ENCODE results near the gene ABTB1. TPM values are rescaled to one million over a fixed set of nuclear protein-coding genes. Genes with fewer than 3 reads are reported as not detected.
"Not testable (repeated sequence)": the region's sequence is repeated elsewhere in the genome, so short reads cannot be mapped to it uniquely, and the experiment has no call there.

Gene ABTB1
- polyA plus RNA-seq, 1 donor from 2014 or later, result 76.5 TPM

DNA sequence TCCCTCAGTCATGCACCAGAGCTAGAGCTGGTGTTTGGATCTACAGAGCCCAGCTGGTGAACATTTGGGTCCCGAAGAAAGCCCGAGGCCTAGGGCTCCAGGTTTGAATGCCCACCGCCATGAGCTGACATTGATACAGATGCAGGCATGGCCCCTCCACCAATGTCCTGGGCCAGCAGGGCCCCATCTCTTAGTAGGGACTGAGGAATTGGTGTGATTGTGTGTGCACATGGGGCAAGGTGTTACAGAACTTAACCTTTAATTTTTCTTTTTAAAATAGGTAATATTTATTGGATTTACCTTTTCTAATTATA is 32.8 kb upstream of the ABTB1 start:
- Mint-ChIP-seq H3K27ac (no peak overlapping the region), H3K36me3 (no peaks in the 10 kb centered on the region), H3K27me3 (no peaks in the 10 kb centered on the region), H3K9me3 (no peaks in the 10 kb centered on the region), H3K4me3 (no peak overlapping the region), H3K4me1 (peaks cover 0 to 3% (median 0%) of the 10 kb centered on the region in 3 donors)

- peaks cover 0 to 3% (median 0%) of the 10 kb centered on the region in 3 donors for H3K4me1 Mint-ChIP-seq
- peak overlapping the region in 1 of 3 donors; percentile 24 for H3K27ac Mint-ChIP-seq
- no peaks in the 10 kb centered on the region for H3K27me3 Mint-ChIP-seq
Measured at GRCh38 chr3:127644641-127645370, 27.9 kb upstream of the ABTB1 start.

GRCh38 chr3:127645371-127646015 is 27.3 kb upstream of the ABTB1 start:
- peaks cover 2% of the 10 kb centered on the region for H3K36me3 Mint-ChIP-seq
- H3K4me3 Mint-ChIP-seq, result no peak overlapping the region
- no peaks in the 10 kb centered on the region for H3K9me3 Mint-ChIP-seq
- peaks cover 0 to 3% (median 0%) of the 10 kb centered on the region in 3 donors for H3K4me1 Mint-ChIP-seq
- no peaks in the 10 kb centered on the region for H3K27me3 Mint-ChIP-seq
- H3K27ac Mint-ChIP-seq, result peak overlapping the region in 1 of 3 donors; percentile 24

More at GRCh38 chr3:127644641-127645370, 27.9 kb upstream of the ABTB1 start:
- Mint-ChIP-seq H3K36me3 (peaks cover 2% of the 10 kb centered on the region), H3K9me3 (no peaks in the 10 kb centered on the region), H3K4me3 (no peak overlapping the region)

DNA sequence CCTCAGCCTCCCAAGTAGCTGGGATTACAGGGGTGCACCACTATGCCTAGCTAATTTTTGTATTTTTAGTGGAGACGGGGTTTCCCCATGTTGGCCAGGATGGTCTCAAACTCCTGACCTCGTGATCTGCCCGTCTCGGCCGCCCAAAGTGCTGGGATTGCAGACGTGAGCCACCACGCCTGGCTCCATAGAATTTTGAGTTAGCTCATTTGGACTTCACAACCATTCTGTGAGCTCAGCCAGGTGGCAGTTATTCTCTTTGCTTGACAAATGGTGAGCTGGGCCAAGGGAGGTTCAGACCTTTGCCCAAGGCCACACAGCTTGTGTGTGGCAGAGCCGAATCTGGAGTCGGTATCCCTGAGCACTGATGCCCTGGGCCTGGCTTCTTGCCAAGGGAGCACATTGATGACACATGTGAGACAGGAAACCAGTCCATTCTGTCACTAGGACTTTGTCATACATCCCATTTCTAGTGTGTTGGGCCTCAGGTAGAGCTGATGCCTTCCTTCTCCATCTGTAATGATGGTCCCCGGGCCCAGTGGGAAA is 26.2 kb upstream of the ABTB1 start:
- Mint-ChIP-seq H3K36me3 (peaks cover 2% of the 10 kb centered on the region), H3K4me3 (peak overlapping the region in 1 of 4 donors; percentile 5), H3K27ac (no peak overlapping the region), H3K9me3 (no peaks in the 10 kb centered on the region), H3K27me3 (no peaks in the 10 kb centered on the region), H3K4me1 (peaks cover 0 to 3% (median 0%) of the 10 kb centered on the region in 3 donors)

- Mint-ChIP-seq H3K27ac (no peak overlapping the region), H3K36me3 (peaks cover 2% of the 10 kb centered on the region), H3K27me3 (no peaks in the 10 kb centered on the region), H3K4me1 (peaks cover 0 to 3% (median 0%) of the 10 kb centered on the region in 3 donors), H3K9me3 (no peaks in the 10 kb centered on the region), H3K4me3 (no peak overlapping the region)
Measured at GRCh38 chr3:127647166-127647844, 25.4 kb upstream of the ABTB1 start.

DNA sequence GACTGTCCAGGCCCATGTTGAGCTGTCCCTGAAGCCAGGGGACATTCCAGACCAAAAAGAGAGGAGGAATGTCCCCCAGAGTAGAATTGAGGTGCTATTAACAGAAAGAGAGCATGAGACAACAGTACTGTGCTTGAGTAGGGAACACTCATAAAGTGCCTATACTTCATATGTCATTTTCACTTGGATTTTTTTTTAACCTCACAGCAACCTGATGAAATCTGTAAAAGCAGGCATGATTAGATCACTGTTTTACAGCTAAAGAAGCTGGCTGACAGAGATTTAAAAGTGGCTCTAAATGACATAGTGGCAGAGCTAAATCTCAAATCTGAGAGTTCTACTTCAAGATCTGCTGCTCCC is 24.9 kb upstream of the ABTB1 start:
- H3K27ac Mint-ChIP-seq, result no peak overlapping the region
- H3K36me3 Mint-ChIP-seq, result peaks cover 2% of the 10 kb centered on the region
- H3K27me3 Mint-ChIP-seq, result no peaks in the 10 kb centered on the region
- H3K4me1 Mint-ChIP-seq, result peaks cover 0 to 3% (median 0%) of the 10 kb centered on the region in 3 donors
- H3K4me3 Mint-ChIP-seq, result no peak overlapping the region
- H3K9me3 Mint-ChIP-seq, result no peaks in the 10 kb centered on the region

DNA sequence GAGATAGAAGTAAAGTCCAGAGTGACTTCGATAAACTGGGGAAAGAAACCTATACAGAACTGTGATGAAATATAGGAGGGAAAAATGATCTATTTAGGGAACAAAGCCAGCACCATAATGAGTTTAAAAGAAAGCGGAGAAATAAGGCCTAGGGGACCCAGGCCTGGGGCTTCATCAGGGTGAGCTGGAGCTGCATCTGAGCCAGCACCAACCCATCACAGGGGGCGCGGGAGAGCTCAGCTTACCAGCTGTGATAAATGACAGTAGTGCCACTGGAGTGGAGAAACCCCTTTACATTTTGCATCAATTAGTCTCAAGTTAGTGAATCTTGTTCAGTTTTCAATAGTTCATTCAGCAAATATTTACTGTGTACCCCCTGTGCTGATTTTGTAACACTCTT is 22.5 kb upstream of the ABTB1 start:
- Mint-ChIP-seq H3K4me3 (no peak overlapping the region), H3K4me1 (no peaks in the 10 kb centered on the region), H3K27ac (no peak overlapping the region), H3K9me3 (no peaks in the 10 kb centered on the region), H3K27me3 (no peaks in the 10 kb centered on the region), H3K36me3 (peaks cover 2% of the 10 kb centered on the region)

DNA sequence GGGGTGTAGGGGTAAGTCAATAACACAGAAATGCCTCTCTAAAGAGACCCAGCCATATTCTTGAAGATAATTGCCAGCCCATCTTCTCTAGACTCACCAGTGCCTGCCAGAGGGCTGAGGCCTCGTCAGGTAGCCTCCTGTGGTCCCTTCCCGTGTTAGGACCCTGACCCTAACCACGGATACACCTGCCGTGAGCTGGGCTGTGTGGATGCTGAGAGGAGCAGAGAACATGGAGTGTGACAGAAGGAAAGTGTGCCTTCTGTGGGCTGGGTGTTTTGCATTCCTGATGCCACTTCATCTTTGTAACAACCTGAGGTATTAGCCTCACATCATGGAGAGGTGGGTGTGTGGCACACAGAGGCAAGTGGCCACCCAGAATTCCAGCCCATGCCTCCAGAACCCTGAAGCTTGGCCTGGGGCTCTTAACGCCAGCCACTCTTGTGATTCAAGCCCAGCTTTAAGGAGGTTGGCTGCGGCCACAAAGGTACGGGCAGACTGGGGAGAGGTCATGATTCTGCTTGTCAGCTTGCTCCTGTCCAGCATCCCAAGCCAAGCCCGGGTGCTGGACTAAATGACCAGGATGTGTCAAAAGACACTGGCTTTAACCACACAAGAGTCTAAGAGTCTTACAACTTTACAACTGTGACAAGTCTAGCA is 21.1 kb upstream of the ABTB1 start:
- no peaks in the 10 kb centered on the region for H3K4me1 Mint-ChIP-seq
- no peaks in the 10 kb centered on the region for H3K36me3 Mint-ChIP-seq
- no peaks in the 10 kb centered on the region for H3K9me3 Mint-ChIP-seq

GRCh38 chr3:127652246-127652995 is 20.3 kb upstream of the ABTB1 start:
- H3K9me3 Mint-ChIP-seq, result no peaks in the 10 kb centered on the region
- H3K27ac Mint-ChIP-seq, result no peak overlapping the region
- no peaks in the 10 kb centered on the region for H3K36me3 Mint-ChIP-seq
- H3K4me3 Mint-ChIP-seq, result no peak overlapping the region
- no peaks in the 10 kb centered on the region for H3K27me3 Mint-ChIP-seq
- H3K4me1 Mint-ChIP-seq, result peaks cover 0 to under 1% (median 0%) of the 10 kb centered on the region in 3 donors

More for the DNA sequence above, 21.1 kb upstream of the ABTB1 start:
- peak overlapping the region in 1 of 3 donors; percentile 31 for H3K27ac Mint-ChIP-seq
- no peak overlapping the region for H3K4me3 Mint-ChIP-seq
- no peaks in the 10 kb centered on the region for H3K27me3 Mint-ChIP-seq

DNA sequence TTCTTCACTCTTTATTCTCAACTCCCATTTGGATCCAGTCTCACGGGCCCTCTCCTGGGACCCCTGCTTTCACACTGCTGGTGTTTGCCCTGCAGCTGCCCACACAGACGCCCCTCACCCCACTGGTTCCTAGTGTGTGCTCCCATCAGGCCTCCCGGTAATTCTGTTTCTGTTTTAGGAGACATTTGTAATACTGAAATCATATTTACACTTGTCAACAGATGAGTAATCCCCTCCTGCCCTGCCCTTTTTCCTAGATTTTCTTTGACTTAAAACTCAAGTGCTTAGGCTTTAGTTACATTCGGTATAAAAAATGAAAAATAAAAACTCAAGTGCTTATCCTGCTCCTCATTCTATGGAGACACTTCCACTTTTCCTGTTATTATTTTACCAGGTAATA is 18.4 kb upstream of the ABTB1 start:
- no peaks in the 10 kb centered on the region for H3K9me3 Mint-ChIP-seq
- no peak overlapping the region for H3K27ac Mint-ChIP-seq
- no peaks in the 10 kb centered on the region for H3K27me3 Mint-ChIP-seq
- peaks cover 0 to 1% (median 0%) of the 10 kb centered on the region in 3 donors for H3K4me1 Mint-ChIP-seq
- H3K36me3 Mint-ChIP-seq, result no peaks in the 10 kb centered on the region
- H3K4me3 Mint-ChIP-seq, result no peak overlapping the region

GRCh38 chr3:127654993-127655392 is 17.8 kb upstream of the ABTB1 start:
- H3K27me3 Mint-ChIP-seq, H3K36me3 Mint-ChIP-seq, H3K9me3 Mint-ChIP-seq, H3K4me1 Mint-ChIP-seq, H3K4me3 Mint-ChIP-seq, H3K27ac Mint-ChIP-seq: not testable (repeated sequence)

GRCh38 chr3:127655641-127656040 is 17.1 kb upstream of the ABTB1 start:
- Mint-ChIP-seq H3K27ac (no peak overlapping the region), H3K4me1 (peaks cover 0 to 1% (median 0%) of the 10 kb centered on the region in 3 donors), H3K4me3 (no peak overlapping the region), H3K36me3 (peaks cover 3% of the 10 kb centered on the region), H3K9me3 (no peaks in the 10 kb centered on the region), H3K27me3 (no peaks in the 10 kb centered on the region)

GRCh38 chr3:127656906-127657305 is 15.8 kb upstream of the ABTB1 start:
- Mint-ChIP-seq H3K4me1 (peaks cover 0 to 1% (median 0%) of the 10 kb centered on the region in 3 donors), H3K36me3 (peaks cover 3% of the 10 kb centered on the region), H3K4me3 (no peak overlapping the region), H3K27me3 (no peaks in the 10 kb centered on the region), H3K9me3 (no peaks in the 10 kb centered on the region), H3K27ac (no peak overlapping the region)

- Mint-ChIP-seq H3K27me3 (no peaks in the 10 kb centered on the region), H3K9me3 (no peaks in the 10 kb centered on the region), H3K4me1 (peaks cover 0 to 2% (median 0%) of the 10 kb centered on the region in 3 donors), H3K36me3 (peaks cover 4% of the 10 kb centered on the region), H3K27ac (no peak overlapping the region), H3K4me3 (no peak overlapping the region)
Measured at GRCh38 chr3:127658234-127658633, 14.5 kb upstream of the ABTB1 start.
